ENCODE results near the gene RSPH10B.
"Not testable (repeated sequence)": the region's sequence is repeated elsewhere in the genome, so short reads cannot be mapped to it uniquely, and the experiment has no call there.

Gene RSPH10B

DNA sequence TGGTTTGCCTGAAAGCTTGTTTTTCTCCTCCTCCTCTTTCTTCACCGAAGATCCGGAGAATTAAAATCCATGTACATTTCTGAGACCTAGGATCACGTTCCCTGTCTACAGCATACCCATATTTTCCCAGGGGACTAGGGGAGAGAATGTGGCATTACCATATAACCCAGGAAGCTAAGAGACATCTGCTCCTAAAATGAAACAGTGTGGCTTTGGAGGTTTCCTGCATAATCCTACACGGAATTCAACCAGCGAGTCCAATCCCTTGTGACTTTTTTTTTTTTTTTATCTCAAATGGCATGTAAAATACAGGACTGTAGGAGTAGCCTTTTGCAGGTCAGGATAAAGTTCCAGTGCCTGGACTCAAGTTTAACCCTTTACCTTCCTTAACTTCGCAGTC lies 61.7 kb downstream of the RSPH10B start:
- DNase-seq (ENCODE audit: extremely low spot score); POLR2A ChIA-PET; CTCF ChIA-PET: not testable (repeated sequence)

DNA sequence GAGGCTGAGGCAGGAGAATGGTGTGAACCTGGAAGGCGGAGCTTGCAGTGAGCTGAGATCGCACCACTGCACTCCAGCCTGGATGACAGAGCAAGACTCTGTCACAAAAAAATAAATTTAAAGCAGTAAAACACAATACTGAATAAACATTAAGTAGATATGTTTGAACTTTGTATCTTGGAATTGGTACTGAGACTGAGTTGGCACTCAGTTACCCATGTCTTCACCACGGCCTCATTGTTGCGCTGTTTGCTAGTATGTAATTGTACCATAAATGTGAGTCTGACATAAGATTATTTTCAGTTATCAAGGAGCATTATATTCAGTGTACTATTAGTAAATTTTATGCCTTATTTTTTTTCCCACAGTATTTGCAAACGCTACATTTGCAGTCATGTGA lies 65.8 kb downstream of the RSPH10B start:
- DNase-seq (ENCODE audit: extremely low spot score); CTCF ChIA-PET; POLR2A ChIA-PET: not testable (repeated sequence)

DNA sequence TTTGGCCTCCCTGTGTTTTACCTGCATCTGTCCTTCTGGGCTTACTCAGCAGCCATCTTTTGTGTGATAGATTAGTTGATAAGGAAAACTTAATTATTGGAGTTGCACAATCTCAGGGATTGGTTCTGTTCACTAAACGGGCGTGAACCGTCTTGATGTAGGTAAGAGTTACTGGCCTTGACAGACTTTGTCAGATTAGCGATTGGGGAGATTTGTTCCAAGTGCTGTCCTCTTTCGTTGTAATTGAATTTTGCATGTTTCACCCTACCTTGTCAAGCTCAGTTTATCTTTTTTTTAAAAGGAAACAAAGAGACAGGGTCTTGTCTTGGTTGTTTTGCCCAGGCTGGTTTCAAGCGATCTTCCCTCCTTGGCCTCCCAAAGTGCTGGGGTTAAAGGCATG lies 67.5 kb downstream of the RSPH10B start:
- DNase-seq (ENCODE audit: extremely low spot score); CTCF ChIA-PET; POLR2A ChIA-PET: not testable (repeated sequence)

DNA sequence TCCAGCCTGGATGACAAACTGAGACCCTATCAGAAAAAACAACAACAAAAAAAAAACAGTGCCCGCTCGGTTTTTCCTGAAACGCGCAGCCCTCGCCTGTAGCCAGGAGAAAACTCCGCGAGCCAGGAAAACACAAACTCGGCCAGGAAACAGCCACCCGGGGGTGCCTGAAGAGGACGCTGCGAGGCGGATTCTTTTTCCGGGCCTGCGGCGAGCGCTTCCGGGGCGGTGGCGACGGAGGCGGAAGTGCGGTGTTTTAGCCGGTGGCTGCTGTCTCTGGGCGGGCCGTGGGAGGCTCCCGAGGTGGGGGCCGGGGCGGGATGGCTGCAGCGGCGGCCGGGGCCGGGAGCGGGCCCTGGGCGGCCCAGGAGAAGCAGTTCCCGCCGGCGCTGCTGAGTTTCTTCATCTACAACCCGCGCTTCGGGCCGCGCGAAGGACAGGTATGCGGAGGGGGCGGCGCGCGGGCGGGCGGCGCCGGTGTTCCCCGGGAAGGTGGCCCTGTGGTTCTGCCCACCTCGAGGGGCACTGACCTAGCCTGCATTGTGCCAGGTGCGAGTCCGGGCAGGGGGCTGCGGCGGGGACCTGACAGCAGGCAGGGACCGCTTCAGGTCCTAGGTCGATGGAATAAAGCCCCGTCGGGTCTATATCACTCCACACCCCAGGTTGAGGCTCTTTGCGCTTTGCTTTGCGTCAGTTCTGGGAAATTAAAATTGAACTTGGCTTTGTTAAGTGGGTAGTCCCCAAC lies 71.8 kb downstream of the RSPH10B start, which contains the start of gene CCZ1:
Gene CCZ1 (plus strand): TSS at position 254 of the 745 bp plus-strand sequence. CDS start 67 bp downstream, at position 321.
- CTCF ChIA-PET; POLR2A ChIA-PET; DNase-seq (ENCODE audit: extremely low spot score): not testable (repeated sequence)

DNA sequence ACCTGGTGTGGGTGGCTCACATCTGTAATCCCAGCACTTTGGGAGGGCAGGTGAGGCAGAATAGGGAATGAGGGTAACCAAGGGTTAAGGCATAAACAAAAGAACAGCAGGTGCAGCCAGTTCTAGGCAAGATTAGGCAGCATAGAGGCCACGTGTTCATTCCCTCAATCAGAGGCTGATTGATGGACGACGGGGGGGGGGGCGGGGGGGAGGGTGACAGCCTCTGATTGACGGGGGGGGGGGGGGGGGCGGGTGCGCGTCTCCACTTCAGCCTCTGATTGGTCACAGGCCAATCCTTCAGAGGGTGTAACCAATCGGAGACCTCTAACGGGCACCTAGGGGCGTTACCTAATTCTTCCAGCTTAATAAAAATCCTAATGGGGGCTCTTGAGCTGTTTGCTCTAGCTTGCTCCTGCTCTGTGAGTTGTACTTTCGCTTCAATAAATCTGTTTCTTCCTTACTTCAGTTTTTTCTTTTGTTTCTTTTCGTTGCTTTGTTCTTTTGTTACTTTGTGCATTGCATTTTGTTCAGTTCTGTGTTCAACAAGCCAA lies 73.0 kb downstream of the RSPH10B start:
- CTCF ChIA-PET: interaction anchor here (0.7 kb wide), 1 partner anchor 19 kb away, joined by 3 read pairs; no protein-coding TSS in a partner anchor
- POLR2A ChIA-PET; DNase-seq (ENCODE audit: extremely low spot score): not testable (repeated sequence)

DNA sequence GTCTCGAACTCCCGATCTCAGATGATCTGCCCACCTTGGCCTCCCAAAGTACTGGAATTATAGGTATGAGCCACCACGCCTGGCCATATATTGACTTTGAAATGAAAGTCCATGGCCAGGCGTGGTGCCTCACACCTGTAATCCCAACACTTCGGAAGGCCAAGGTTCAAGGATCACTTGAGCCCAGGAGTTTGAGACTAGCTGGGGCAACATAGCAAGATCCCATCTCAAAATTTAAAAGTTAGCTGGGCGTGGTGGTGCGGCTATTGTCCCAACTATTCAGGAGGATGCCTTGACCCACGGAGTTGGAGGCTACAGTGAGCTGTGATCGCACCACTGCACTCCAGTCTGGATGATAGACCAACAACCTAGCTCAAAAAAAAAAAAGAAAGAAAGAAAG lies 78.0 kb downstream of the RSPH10B start:
- no peak for DNase-seq (ENCODE audit: extremely low spot score)
- CTCF ChIA-PET: no interaction called here
- no peak for TF ChIP-seq SUZ12 (IDR thresholded peaks at IDR 0.05)
- no peak for TF ChIP-seq SP1 (IDR thresholded peaks at IDR 0.05)
- no peak for TF ChIP-seq ARNT (IDR thresholded peaks at IDR 0.05)
- no peak for TF ChIP-seq TARDBP (IDR thresholded peaks at IDR 0.05)
- TF ChIP-seq FOXA1 (IDR thresholded peaks at IDR 0.05): no peak
- TF ChIP-seq ELF4 (IDR thresholded peaks at IDR 0.05): no peak
- no peak for TF ChIP-seq LEF1 (IDR thresholded peaks at IDR 0.05; ENCODE audit: borderline replicate concordance)
- TF ChIP-seq NFRKB (IDR thresholded peaks at IDR 0.05): no peak
- TF ChIP-seq, protein P1, sequence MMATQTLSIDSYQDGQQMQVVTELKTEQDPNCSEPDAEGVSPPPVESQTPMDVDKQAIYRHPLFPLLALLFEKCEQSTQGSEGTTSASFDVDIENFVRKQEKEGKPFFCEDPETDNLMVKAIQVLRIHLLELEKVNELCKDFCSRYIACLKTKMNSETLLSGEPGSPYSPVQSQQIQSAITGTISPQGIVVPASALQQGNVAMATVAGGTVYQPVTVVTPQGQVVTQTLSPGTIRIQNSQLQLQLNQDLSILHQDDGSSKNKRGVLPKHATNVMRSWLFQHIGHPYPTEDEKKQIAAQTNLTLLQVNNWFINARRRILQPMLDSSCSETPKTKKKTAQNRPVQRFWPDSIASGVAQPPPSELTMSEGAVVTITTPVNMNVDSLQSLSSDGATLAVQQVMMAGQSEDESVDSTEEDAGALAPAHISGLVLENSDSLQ (IDR thresholded peaks at IDR 0.05): no peak
- TF ChIP-seq CTBP1 (IDR thresholded peaks at IDR 0.05; ENCODE audit: borderline replicate concordance): no peak
- TF ChIP-seq BHLHE40 (IDR thresholded peaks at IDR 0.05; ENCODE audit: borderline replicate concordance): no peak
- TF ChIP-seq FOXK2 (IDR thresholded peaks at IDR 0.05): no peak
- no peak for TF ChIP-seq ZNF384 (IDR thresholded peaks at IDR 0.05)
- TF ChIP-seq HDGF (IDR thresholded peaks at IDR 0.05; ENCODE audit: borderline replicate concordance): no peak
- no peak for TF ChIP-seq FOXM1 (IDR thresholded peaks at IDR 0.05; ENCODE audit: borderline replicate concordance)
- POLR2A ChIA-PET: no interaction called here

DNA sequence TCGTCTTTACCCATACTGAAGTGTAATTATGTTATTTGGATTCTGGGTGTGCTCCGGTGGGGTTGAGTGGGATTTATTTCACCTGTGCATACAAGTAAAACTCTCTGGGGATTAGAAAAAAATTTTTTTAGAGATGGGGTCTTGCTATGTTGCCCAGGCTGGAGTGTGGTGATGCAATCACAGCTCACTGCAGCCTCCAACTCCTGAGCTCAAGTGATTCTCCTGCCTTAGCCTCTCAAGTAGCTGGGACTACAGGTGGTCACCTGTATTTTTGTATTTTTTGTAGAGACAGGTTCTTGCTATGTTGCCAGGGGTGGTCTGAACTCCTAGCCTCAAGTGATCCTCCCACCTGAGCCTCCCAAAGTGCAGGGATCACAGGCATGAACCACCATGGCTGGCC lies 80.2 kb downstream of the RSPH10B start:
- CTCF ChIA-PET; DNase-seq (ENCODE audit: extremely low spot score); POLR2A ChIA-PET: not testable (repeated sequence)

DNA sequence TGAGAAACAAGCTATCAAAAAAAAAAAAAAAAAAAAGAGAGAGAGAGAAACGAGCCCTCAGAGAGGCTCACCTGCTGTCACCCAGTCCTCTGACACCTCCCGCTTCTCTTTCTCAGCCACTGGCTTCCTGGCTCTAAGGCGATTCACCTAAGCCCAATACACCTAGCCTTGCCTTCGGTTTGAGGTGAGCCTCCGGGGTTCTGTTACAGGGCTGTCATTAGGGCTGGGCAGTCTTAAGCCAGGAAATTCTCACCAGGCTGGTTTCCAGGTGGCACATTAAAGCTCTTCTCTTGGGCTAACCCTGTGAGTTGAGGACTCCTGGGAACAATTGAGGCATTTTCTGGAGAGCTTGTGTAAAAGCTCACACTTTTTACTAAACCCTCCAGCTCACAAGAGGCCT lies 82.5 kb downstream of the RSPH10B start:
- DNase-seq (ENCODE audit: extremely low spot score); POLR2A ChIA-PET; CTCF ChIA-PET: not testable (repeated sequence)

DNA sequence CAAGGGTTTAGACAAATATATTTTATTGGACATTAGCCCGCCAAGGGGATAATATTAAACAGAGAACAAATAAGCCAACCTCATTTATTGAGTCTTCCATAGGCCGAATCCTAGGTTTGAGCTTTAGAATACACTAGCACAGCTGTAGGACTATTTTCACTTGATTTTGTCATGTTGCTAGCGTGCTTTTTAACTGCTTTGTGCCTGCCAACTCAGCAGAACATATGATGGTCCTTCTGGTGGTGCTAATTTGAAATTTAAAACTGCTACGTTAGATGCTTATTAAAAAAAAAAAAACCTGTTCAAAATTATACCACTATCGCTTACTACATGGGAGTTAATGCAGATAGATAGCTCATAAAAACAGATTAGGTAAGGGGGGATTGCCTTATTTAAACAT lies 86.1 kb downstream of the RSPH10B start:
- POLR2A ChIA-PET; DNase-seq (ENCODE audit: extremely low spot score); CTCF ChIA-PET: not testable (repeated sequence)

DNA sequence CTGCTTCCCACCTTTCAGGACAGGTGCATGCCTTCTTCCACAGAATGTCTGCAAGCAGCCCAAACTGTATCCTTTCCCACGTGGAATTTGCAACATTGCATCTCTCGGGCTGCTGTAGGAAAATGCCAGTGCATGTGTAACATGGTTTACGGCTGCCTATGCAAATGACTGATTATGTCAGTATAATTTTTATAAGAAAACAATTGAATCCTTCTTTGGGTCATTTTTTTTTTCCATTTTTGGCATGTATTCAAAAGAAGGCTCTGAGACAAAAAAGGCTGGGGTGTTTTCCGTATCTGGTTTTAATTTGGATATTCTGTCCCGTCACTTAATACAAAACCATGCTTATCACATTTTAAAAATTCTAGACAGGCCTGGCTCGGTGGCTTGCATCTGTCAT lies 90.4 kb downstream of the RSPH10B start:
- POLR2A ChIA-PET; DNase-seq (ENCODE audit: extremely low spot score); CTCF ChIA-PET: not testable (repeated sequence)

DNA sequence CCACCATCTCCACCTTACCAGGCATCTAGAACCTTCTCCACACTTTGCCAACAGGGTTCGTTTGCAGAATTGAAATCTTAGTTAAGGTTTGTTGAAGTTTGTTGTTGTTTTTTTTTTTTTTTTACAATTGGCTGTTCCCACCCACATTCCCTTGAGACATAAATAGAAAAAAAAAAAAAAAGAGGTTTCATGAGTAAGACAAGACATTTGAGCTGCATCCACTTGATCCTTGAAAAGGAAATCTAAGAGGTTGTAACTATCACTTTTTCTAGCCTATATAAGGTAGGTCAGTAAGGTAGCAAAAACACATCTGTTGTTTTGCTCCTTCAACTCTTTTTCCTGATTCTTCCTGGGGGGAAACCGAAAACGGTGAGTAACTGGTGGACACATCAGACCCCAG lies 90.9 kb downstream of the RSPH10B start:
- POLR2A ChIA-PET; DNase-seq (ENCODE audit: extremely low spot score); CTCF ChIA-PET: not testable (repeated sequence)

Data from HEK293T (cell line).